Thyroid gland (tissue), 4 donors: ENCODE measurements around the gene NRXN2.

Experiments
- CTCF ChIP-seq, 6 experiments: fragments of 200-600 bp in 3 of 6; fragments of 450-650 bp in 3 of 6; sonication (generic) in 3 of 6; IDR thresholded peaks; one replicate each; pipeline ENCODE4 v1.5.1; 2016 to 2019; ENCODE audit warnings: antibody characterized with exemption in 6 of 6, mild to moderate bottlenecking in 2 of 6, inconsistent platforms in 1 of 6, moderate library complexity in 1 of 6
- POLR2A ChIP-seq, 2 donors: fragments of 450-650 bp; IDR thresholded peaks; one replicate each; pipeline ENCODE4 v1.6.1; 2017; ENCODE audit warnings: antibody characterized with exemption in 2 of 2, mild to moderate bottlenecking in 2 of 2, moderate library complexity in 1 of 2

DNA sequence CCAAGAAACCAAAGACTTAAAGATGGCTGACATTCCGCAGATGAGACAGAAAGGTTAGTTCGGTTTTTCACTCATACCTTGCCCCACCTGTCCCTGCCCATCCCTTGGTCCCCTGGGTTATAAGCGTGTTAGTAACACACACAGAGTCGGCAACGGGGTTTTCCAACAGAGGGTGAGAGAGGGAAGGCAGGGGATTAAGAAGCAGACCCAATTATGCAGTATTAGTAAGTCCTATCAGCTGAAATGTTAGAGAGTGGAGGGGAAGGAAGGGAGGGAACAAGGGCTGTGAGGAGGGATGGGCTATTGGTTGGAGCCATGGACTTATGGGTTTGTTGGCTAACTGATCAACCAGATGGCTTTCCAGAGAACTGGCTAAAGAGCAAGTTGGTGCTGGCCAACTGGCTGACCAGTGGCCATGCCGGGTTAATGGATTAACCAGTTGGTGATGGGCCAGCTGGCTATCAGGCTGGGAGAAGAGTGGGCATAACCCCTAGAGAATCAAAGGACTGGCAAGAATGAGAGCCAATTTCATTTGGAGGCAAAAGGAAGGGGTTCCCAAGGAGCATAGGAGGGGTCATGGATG is 45.5 kb downstream of the NRXN2 start:
- TF ChIP-seq CTCF (IDR thresholded peaks at IDR 0.05) (no peak), POLR2A (IDR thresholded peaks at IDR 0.05) (no peak)
